Globus pallidus (tissue), 1 donor: Measurements from ENCODE around the gene MDC1.
"Not testable (repeated sequence)": the region's sequence is repeated elsewhere in the genome, so short reads cannot be mapped to it uniquely, and the experiment has no call there.

Experiments
- DNase-seq: peaks from one replicate; pipeline ENCODE4 v3.0.0-alpha.2; 2015; ENCODE audit warnings: low spot score

Gene MDC1

DNA sequence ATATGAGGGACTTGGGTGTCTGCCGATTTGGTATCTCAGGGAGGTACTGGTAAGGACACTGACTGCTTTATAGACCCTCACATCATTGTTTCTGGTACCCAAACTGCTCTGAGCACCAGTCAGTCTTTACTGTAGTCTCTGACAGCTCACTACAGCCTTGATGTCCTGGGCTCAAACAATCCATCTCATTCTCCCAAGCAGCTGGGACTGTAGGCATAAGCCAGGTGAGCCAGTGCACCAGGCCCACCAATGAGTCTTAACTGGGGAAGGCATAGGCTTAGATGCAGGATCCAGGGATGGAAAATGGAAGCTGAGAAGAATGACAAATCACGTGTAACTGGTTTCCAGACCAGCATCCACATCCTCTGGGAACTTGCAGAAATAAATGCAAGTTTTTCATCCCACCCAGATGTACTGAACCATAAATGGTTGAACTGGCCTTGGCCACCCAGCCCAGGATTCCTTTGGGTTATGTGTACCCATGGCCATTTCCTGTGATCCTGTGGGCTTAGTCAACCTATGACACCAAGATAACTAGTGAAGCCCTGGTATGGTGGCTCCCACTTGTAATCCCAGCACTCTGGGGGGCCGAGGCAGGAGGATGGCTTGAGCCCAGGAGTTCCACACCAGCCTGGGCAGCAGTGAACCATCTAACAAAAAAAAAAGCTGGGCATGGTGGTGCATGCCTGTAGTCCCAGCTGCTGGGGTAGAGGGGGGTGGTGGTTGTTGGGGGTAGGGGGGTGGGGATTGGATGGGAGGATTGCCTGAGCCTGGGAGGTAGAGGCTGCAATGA is 8.8 kb upstream of the MDC1 start:
- DNase-seq = no peak

DNA sequence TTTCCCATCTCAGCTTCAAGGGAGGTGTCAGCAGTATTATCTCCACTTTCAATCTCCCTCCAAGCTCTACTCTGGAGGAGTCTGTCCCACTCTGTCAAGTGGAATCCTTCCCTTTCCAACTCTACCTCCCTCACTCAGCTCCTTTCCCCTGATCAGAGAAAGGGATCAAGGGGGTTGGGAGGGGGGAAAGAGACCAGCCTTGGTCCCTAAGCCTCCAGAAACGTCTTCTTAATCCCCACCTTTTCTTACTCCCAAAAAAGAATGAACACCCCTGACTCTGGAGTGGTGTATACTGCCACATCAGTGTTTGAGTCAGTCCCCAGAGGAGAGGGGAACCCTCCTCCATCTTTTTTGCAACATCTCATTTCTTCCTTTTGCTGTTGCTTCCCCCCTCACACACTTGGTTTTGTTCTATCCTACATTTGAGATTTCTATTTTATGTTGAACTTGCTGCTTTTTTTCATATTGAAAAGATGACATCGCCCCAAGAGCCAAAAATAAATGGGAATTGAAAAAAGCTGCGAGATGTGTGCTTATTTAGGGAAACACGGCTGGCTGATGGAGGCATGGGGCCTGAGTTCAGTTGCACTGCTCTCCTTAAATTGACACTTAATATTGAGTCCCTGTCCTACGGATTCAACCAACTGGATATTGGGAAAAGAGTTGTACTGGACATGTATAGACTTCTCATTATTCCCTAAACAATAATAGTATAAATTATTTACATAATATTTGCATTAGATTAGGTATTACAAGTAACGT is 8.0 kb upstream of the MDC1 start:
- DNase-seq = no peak

DNA sequence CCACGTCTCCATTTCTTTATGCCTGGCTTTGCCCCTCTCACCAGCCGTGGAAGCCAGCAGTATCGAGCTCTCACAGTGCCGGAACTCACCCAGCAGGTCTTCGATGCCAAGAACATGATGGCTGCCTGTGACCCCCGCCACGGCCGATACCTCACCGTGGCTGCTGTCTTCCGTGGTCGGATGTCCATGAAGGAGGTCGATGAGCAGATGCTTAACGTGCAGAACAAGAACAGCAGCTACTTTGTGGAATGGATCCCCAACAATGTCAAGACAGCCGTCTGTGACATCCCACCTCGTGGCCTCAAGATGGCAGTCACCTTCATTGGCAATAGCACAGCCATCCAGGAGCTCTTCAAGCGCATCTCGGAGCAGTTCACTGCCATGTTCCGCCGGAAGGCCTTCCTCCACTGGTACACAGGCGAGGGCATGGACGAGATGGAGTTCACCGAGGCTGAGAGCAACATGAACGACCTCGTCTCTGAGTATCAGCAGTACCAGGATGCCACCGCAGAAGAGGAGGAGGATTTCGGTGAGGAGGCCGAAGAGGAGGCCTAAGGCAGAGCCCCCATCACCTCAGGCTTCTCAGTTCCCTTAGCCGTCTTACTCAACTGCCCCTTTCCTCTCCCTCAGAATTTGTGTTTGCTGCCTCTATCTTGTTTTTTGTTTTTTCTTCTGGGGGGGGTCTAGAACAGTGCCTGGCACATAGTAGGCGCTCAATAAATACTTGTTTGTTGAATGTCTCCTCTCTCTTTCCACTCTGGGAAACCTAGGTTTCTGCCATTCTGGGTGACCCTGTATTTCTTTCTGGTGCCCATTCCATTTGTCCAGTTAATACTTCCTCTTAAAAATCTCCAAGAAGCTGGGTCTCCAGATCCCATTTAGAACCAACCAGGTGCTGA is 7.0 kb upstream of the MDC1 start:
- DNase-seq = not testable (repeated sequence)

DNA sequence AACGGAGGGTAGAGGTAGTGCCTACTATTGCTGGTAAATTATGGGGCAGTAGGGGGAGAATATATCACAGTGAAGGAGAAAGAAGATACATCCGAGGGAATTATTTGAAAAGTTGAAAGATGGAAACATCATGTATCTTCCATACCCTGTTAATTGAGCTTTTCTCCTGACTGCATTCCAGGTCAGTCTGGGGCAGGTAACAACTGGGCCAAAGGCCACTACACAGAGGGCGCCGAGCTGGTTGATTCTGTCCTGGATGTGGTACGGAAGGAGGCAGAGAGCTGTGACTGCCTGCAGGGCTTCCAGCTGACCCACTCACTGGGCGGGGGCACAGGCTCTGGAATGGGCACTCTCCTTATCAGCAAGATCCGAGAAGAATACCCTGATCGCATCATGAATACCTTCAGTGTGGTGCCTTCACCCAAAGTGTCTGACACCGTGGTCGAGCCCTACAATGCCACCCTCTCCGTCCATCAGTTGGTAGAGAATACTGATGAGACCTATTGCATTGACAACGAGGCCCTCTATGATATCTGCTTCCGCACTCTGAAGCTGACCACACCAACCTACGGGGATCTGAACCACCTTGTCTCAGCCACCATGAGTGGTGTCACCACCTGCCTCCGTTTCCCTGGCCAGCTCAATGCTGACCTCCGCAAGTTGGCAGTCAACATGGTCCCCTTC is 6.2 kb upstream of the MDC1 start:
- not testable (repeated sequence) for DNase-seq

DNA sequence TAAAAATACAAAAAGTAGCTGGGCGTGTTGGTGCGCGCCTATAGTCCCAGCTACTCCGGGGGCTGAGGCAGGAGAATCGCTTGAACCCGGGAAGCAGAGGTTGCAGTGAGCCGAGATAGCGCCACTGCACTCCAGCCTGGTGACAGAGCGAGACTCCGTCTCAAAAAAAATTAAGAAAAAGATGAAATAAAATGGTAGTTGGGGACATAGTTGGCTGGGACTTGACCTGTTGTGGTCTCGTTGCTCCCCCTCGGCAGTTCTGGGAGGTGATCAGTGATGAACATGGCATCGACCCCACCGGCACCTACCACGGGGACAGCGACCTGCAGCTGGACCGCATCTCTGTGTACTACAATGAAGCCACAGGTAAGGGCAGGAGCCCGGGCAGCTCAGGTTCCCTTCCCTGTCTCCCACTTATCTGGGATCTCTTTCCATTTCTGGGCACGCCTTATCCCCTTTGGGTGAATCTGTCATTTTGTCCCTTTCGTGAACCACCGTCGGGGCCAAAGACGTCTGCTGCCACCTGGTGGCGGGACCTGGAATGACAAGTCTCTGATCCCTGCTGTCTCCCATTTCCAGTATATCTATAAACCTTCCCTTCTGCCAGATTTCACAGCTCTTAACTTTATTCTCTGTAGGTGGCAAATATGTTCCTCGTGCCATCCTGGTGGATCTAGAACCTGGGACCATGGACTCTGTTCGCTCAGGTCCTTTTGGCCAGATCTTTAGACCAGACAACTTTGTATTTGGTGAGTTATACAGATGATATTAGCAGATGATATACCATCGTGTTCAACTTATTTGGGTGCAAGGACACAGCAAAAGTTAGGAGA is 5.4 kb upstream of the MDC1 start:
- DNase-seq = peak; percentile 76

DNA sequence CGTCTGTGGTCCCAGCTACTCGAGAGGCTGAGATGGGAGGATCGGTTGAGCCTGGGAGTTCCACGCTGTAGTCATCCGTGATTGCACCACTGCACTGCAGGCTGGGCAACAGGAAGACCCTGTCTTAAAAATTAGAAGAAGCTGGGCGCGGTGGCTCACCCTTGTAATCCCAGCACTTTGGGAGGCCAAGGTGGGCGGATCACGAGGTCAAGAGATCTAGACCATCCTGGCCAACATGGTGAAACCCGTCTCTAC is 4.9 kb upstream of the MDC1 start:
- not testable (repeated sequence) for DNase-seq

DNA sequence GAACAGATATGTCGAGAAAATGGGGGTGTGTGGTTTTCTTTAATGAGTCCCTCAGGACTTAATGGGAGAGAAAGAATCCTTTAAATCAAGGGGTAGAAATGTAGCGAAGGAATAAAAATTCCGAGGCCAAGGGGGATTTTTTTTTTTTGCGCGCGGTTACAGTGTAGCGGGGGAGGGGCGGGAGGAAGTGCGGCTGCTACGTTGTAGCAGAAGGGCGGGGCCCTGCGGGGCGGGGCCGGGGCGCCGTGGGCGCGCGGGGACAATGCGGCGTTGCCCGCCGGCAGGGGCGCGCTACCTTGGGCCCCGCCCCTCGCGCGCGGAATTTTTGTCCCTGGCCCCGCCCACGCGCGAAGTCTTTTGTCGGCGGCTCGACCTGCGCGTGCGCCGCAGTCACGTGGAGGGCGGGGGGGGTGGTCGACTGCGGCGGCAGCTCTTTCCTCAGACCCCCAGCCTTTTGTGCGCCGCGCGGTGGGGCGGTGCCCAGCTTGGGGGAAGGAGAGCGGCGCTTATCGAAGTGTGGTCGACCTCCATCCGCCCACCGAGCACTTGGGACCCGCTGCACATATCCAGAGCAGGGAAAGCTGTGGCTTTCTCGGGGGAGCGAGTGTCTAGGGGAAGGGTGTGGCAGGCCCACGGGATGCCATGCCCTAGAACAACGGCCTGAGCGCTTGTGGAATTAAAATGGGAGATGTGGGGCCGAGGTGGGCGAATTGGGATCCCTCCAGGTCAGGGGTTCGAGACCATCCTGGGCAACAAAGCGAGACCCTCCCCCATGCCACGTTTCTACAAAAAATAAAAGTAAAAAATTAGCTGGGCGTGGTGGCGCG is 4.3 kb upstream of the MDC1 start:
- peak; percentile 86 for DNase-seq

DNA sequence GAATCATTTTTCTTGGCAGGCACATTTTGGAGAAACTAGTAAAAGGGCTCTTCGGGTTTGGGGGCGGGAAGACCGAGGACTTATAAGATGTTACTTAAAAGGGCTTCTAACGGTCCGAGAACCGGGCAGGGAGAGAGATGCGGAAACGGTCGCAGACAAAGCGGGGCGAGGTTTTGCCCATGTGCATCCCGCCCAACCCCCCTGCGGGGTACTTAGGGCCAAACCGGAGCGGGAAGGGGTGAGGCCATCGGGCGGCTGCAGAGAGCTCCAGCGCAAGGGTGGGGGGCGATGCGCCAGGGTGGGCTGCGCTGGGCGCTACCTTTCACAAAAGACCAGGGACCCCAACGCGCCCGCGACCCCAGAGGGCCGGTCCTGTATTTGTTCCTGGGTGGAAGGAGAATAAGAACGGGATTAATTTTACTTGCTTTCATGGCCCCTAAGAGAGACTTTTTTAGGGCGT is 3.7 kb upstream of the MDC1 start:
- DNase-seq = peak; percentile 71

DNA sequence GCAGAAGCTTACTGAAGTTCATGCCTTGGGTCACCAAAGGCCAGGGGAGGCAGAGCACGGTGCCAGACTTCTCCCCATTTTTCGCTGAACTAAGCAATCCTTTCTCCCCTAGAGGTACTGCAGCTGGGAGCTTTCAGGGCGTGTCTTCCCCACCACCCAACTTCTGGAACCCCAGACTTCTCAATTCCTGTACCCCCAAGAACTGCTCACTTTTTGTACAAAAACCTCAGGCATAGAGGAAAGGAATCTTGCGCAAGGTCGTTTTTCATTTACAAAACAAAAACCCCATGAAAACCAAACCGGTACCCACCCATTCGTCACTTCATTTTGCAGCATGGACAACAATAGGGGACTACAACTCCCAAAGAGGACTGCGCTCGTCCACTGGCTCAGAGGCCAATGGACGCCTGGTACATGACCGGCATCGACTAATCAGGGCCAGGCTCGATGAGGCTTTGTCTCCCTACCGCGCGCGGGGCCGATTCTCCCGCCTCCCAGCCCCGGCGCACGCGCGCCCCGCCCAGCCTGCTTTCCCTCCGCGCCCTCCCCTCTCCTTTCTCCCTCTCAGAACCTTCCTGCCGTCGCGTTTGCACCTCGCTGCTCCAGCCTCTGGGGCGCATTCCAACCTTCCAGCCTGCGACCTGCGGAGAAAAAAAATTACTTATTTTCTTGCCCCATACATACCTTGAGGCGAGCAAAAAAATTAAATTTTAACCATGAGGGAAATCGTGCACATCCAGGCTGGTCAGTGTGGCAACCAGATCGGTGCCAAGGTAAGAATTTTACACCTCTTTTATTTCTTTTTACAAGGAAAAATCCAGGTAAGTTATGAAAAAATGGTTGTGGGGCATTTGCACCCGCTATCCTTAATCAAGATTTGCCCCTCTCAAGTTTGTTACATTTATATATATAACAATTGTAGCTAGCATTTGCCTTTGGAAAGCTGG is 3.0 kb upstream of the MDC1 start, which contains the start of gene TUBB:
Gene TUBB (plus strand): TSS at position 562 of the 947 bp plus-strand sequence. CDS start 155 bp downstream, at position 717.
- peak; percentile 99 for DNase-seq

DNA sequence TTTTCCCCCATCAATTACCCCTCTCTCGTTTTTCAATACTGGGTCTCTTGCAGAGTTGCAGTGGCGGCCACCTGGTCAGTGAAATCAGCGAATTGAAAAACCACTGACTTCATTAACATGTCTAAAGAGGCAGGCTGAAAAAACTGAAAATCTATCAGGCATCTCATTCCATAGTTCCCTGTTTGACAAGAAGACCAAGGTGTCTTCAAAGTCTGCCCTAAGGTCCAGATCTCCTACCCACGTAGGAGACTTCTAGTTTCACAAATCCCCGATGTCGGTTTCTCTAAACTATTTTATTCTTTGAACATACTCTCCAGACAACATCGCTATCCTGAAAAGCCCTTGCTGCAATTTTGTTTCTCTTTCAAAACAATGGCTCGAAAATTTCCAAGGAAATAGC is 2.3 kb upstream of the MDC1 start:
- no peak for DNase-seq

DNA sequence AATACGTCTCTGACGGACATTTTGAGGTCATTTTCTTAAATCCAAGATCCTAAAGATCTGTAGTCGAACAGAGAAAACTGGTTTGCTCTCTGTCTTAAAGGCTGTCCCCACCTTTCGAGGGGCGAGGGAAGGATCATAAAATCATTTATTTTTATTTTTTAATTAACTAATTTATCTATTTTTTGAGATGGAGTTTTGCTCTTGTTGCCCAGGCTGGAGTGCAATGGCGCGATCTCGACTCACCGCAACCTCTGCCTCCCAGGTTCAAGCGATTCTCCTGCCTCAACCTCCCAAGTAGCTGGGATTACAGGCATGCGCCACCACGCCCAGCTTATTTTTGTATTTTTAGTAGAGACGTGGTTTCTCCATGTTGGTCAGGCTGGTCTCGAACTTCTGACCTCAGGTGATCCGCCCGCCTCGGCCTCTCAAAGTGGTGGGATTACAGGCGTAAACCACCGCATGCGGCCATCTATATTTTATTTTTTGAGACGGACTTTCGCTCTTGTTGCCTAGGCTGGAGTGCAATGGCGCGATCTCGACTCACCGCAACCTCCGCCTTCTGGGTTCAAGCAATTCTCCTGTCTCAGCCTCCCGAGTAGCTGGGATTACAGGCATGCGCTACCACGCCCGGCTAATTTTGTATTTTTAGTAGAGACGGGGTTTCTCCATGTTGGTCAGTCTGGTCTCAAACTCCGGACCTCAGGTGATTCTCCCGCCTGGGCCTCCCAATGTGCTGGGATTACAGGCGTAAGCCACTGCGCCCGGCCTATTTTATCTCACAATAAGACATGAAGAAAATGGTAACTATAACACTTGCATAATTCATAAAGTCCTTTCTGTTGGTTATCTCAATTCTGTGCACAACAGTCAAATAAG is 1.0 kb upstream of the MDC1 start:
- not testable (repeated sequence) for DNase-seq

DNA sequence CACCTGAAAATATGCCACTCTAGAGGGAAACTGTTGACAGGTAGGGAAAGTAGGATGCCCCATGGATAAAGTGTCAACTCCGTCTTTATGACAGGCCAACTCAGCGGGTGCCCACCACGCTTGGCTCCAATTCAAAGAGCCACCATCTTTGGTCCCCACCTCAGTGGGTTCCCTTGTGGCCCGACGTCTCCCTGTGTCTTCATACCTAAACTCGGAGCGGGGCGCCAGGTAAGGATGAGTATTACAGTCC is 277 bp downstream of the MDC1 start:
- DNase-seq = no peak

DNA sequence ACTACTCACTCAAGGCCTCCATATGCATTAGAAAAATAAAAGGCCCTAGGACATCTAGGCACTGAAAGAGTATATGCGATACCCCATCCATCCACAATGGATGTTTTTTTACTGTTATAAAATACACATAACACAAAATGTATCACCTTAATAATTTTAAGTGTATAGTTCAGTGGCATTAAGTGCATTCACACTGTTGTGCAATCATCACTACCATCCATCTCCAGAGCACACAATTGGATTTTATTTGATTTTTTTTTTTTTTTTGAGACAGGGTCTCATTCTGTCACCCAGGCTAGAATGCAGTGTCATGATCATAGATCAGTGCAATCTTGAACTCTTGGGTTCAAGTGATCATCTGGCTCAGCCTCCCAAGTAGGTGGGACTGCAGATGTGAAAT is 2.8 kb downstream of the MDC1 start:
- DNase-seq = no peak

DNA sequence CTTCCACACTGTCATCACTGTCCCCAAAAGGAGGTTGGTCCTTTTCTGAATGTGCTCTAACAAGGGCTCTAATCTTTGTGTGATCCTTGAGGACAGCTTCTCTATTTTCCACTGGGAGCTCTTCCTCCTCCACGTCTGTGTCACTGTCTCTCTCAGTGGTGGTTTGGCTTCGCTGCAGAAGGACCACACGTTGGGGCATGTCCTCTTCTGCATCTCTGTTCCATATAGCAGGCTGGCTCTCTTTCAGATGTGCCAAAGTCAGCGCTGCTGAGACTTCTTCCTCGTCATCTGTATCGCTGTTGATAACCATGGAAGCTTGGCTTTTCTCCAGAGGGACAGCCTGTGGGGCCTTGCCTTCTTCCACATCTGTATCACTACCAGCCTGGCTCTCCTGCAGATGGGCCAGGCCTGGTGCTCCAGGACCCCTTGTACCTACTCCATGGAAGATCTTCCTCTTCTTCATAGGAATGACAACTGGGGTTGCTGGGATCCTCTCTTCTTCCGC is 4.6 kb downstream of the MDC1 start:
- no peak for DNase-seq

DNA sequence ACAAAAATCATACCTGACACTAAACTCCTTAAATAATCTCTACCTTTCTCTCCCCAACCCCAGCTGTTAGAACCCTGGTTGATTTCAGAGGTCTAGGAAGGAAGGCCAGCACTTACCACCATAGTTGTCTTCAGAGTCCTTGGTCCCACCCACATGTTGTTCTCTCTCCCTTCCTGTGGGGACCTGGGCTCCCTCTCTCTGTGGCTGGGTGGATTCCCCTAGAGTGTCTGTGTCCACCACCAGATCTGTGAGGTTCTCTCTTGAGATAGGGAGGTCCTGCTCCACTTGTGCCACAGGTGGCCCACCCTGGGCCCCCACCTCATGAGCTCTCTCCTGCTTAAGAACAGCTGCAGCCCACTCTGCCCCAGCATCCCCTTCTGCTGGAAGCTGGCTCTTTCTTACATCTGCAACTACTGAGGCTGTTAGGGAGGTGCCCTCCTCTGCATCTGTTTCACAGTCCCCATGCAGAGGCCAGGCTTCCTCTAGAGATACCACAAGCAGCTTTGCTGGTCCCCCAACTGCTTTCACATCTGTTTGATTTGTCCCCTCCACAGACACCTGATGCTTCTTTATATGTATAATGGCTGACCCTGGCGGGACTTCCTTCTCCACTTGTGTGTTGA is 5.2 kb downstream of the MDC1 start:
- DNase-seq = no peak

DNA sequence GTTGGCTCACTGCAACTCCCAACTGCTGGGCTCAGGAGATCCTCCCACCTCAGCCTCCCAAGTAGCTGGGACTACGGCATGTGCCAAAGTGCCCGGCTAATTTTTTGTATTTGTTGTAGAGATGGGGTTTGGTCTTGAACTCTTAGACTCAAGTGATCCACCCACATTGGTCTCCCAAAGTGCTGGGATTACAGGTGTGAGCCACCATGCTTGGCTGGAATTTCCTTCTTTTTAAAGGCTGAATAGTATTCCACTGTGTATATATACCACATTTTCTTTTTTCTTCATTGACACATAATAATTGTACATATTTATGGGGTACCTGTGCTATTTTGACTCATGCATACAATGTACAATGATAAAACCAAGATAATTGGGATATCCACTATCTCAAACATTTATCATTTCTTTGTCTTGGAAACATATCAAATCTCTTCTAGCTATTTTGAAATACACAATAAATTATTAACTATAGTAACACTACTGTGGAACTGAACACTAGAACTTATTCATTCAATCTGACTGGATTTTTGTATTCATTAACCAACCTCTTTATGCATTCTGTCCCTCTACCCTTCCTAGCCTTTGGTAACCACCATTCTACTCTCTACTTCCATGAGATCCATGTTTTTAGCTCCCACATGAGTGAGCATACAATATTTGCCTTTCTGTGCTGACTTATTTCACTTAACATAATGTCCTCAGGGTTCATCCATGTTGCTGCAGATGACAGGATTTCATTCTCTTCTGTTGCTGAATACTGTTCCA is 7.8 kb downstream of the MDC1 start:
- DNase-seq = no peak
